ENCODE data around the gene BTG3.

Gene BTG3, protein sequence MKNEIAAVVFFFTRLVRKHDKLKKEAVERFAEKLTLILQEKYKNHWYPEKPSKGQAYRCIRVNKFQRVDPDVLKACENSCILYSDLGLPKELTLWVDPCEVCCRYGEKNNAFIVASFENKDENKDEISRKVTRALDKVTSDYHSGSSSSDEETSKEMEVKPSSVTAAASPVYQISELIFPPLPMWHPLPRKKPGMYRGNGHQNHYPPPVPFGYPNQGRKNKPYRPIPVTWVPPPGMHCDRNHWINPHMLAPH

DNA sequence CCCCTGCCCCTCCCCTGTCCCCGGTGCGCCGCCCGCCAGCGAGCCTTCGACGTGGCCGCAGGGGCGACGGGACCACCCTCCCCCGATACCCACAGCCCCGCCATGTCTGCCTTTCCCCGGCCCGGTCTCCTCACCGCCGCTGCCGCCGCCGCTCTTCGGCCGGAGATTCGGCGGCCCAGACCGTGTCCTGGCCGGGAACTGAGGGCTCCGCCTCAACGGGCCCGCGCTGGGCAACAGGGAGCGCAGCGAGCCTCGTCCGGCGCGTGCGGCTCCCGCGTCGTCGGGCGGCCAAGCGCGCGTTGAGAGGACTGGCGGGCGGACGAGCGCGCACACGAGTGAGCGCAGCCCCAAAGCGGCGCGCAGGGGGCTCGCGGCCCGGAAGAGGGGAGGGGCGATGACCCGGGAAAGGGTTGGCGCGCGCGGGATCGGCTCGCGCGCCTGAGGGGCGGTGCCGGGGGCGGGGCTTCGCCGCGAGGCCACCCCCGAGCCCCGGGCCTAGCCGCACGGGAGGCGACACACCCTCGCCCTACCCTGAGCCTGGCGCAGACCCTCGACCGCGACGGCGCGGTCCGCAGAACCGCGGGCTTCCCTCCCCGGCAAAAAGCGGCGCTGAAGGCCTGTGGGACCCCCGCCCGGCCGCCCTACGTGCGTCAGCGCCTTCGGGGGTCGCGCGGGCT lies at the start of gene BTG3:
BTG3 (minus strand) TSS at position 337 of the 677 bp plus-strand sequence. CDS start 3,757 bp downstream, outside the sequence.
- DNase-seq (ENCODE audit: low read depth): peak; percentile 45

DNA sequence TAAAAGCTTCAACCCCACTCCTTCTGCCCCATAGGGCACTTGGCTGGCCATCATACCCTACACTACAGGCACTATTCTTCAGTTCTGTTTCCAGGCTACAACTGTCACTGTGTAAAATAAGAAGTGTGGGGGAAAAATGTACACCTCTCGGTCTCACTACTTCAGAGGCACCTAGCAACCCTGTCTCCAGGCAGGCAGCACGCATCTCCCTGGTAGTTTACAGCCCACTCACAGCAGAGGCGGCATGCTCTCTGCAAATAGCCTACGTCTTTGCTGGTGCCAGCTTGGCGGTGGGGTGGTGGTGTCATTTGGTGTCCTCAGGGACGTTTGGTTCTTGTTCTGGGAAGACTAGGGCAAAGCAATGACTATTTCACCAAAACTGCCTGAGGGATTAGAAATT lies 48.2 kb upstream of the BTG3 start:
- no peak for DNase-seq (ENCODE audit: low read depth)

DNA sequence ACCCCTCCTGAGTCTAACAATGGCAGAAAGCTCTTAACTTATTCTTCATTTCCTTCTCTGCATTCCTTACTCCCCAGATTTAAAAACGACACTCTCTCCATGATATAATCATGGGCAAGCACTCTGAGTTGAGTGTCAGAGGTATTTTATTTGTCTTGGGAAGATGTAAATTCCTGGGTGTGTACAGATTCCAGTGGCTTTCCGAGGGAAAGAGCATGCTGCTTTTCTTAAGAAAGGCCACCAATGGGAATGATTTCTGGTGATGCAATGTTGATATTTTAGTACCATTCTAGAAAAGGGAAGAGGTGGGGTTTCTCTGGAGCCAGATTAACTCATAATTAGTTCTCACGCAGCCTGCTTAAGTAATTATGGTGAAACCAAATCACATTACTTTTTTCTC lies 47.8 kb upstream of the BTG3 start:
- peak; percentile 28 for DNase-seq (ENCODE audit: low read depth)

DNA sequence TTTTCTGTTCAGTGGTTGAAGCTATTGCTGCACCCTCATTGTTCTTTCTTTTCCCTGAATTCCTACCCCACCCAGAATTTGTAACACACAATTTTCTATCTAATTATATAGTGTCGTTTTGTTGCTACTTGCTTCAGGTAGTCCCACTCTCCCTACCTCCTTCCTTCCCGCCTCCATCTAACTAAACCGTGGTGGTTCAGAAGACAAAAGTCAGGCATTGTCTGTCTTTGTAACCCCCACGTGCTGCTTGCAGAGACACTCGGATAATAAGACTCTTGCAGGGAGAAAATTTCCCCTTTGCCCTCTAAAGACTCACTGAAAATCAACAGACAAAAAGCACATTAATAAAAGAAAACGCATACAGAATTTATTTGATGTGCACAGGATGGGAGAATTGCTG lies 46.2 kb upstream of the BTG3 start:
- DNase-seq (ENCODE audit: low read depth): no peak

DNA sequence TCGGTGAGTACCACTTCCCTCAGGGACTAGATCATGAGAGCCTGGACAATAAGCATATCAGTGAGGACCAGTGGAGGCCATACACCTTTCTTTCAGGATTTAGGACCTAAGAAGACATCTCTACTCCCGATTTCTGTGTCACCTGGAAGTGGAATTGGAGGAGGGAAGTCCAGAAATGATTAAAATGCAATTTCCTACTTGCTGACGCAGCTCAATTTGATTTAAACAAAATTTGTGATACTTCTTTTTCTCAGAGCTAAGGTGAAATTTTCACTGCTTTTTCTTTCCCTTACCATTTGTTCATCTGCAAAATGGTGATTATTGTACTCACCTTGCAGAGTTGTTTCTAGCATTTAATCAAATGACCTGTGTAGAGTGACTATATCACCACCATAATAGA lies 38.8 kb upstream of the BTG3 start:
- no peak for DNase-seq (ENCODE audit: low read depth)

DNA sequence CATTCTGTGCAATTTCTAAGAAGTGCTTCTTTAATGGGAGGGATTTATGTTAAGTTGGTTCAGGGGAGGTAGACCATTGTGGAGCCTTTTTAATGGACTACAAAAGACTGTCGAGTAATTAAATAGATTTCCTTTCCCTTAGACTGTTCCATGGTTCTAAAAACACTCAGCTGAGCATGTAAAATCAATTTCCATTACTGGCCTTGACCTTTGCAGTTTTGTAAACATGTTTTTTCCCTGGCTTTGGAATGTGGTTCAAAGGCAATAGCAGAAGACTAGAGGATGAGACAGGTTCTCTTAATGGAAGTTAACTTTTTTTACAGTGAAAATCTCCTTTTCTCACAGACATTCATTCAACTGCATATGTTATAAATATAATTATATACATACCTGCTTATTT lies 37.6 kb upstream of the BTG3 start:
- no peak for DNase-seq (ENCODE audit: low read depth)

DNA sequence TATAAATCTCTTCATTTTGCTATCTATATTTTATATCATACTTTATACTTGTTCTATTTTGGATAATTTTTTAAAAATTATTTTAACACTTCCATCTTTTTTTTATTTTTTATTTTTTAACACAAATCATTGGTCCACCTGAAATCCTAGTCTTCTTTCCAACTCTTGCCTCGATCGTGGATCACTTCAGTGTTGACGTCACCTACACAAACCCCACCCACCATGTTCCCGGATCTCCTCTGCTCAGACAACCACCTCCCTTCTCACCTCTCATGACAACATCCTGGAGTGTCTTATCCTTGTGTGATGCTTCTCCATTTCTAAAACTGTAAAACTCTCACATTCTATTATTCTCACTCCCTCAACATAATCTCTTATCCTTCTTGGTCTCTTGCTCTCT lies 34.1 kb upstream of the BTG3 start:
- no peak for DNase-seq (ENCODE audit: low read depth)

DNA sequence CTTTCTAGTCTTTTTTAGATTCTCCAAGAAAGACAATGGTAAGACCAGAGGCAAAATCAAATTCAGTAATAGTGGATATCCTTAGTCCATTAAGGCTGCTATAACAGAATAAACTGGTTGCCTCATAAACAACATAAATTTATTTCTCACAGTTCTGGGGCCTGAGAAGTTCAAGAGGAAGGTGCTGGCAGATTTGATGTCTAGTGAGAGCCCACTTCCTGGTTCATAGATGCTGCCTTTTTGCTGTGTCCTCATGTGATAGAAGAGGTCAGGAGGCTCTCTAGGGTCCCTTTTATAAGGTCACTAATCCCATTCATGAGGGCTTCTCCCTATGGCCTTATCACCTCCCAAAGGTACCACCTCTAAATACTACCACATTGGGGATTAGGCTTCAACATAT lies 31.5 kb upstream of the BTG3 start:
- no peak for DNase-seq (ENCODE audit: low read depth)

DNA sequence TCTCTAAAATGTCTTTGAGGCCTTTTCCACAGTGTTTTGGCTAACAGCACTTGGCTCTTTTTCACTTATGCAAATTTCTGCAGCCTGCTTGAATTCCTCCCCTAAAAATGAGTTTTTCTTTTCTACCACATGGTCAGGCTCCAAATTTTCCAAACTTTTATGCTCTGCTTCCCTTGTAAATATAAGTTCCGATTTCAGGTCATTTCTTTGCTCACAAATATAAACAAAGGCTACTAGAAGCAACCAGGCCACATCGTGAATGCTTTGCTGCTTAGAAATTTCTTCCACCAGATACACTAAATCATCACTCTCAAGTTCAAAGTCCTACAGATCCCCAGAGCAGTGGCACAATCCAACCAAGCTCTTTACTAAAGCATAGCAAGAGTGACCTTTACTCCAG lies 28.1 kb upstream of the BTG3 start:
- DNase-seq (ENCODE audit: low read depth): no peak

DNA sequence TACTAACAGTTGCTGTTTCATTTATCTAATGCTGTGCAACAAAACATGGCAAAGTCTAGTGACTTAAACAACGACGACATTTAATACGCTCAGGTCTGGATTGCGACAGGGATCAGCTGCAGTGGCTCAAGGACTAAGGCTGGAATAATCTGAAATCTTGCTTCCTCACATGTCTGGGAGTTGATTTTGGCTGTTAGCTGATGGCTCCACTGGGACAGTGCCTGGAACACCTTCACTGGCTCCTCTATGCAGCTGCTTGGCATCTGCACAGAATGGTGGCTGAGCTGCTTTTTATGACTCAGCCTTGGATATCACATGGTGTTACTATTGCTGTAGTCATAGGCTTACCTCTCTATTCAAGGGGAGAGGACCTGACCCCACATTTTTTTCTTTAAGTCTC lies 24.0 kb upstream of the BTG3 start:
- no peak for DNase-seq (ENCODE audit: low read depth)

DNA sequence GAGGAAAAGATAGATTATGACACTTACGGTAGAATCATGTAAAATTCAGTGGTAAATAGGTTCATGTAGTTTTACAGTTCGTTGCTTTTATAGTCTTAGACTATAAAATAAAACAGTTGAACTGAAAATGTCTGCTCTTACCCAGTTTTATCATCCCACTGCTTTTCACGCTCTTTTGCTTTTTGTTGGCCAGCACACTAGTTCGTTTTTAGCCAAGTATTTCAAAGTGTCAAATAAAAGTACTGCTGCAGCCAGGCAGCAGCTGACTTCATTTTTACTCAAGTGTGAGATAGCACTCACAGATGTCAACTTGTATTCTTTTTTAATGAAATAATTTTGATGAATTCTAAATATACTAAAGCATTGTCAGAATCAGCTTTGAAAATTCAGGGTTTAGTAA lies 18.5 kb upstream of the BTG3 start:
- no peak for DNase-seq (ENCODE audit: low read depth)

DNA sequence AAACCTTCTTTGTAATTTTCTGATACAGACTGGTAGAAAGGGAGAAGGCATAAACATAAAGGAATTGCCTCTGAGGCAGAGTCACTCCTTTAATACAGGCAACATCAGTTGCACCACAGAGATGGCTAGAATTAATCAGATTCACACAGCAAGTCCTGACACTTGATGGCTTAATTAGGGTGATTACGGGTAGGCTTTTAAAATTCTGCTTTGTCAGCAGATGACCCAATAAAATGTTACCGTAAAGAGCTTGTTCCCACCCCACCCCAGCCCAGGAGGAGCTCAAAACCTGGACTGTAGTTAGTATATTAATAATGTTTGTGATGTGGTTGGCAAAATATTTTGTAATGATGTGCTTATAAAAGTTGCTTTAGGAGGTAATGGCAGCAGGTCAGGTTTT lies 9.3 kb upstream of the BTG3 start:
- no peak for DNase-seq (ENCODE audit: low read depth)

DNA sequence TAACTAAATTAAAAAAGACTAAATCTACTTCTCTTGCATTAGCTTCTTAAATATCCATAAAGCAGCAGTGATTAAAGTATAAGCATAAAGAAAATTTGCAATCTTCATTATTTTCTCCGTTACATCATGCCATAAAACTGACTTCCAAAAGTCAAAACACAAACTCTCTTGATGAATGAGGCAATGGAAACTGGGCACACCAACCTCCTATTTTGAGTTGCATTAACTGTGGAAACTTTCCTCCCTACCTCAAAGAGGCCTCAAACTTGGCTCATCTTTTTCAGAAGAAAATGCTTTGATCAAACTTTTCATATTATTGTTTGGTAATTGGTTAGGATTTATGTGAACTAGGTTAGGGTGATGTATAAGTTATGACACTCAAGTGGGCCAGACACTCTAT lies 4.1 kb upstream of the BTG3 start:
- no peak for DNase-seq (ENCODE audit: low read depth)

DNA sequence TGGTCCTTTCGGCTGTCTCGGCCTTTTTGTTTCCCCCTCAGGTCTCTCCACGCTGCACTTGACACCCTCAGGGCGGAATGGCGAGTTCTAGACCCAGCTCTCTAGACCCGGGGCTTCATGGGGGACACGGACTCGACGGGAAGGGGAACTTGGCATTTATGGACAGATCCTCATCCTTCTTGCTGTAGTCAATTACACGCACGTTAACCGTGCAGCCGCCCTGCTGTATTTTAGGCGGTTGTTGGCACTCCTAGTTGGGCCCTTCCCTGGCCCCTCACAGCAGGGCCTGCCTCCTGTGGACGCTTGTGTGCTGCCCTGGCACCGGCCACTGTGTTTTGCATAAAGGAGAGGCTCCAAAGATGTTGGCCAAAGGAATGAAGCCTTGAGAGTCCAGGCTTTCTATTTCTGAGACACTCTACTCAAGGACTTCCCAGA lies 558 bp upstream of the BTG3 start:
- no peak for DNase-seq (ENCODE audit: low read depth)

DNA sequence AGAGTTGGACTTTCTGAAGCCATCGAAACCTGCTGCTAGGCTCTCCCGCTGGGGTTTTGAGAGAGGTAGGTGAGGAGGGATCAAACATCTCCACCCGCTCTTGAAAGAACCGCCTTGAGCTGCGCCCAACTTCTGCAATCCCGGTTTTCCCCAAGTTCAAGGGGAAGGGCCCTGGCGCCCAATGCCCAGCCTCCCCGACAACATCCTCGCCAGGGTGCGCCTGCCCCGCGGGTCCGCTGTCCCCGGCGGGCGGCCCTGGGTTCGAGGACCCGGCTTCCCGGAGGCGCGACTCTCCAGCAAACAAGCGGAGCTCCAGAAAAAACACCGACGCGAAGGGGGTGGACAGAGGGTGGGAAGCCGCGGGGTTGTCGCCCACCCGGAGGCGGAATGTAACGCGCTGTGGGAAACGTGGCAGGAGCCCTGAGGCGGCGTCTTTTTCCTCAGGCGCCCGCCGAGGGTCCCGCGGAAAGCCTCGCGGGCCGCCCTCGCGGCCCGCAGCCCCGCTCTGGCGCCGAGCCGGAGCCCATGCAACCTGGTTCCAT lies 607 bp downstream of the BTG3 start:
- no peak for DNase-seq (ENCODE audit: low read depth)

DNA sequence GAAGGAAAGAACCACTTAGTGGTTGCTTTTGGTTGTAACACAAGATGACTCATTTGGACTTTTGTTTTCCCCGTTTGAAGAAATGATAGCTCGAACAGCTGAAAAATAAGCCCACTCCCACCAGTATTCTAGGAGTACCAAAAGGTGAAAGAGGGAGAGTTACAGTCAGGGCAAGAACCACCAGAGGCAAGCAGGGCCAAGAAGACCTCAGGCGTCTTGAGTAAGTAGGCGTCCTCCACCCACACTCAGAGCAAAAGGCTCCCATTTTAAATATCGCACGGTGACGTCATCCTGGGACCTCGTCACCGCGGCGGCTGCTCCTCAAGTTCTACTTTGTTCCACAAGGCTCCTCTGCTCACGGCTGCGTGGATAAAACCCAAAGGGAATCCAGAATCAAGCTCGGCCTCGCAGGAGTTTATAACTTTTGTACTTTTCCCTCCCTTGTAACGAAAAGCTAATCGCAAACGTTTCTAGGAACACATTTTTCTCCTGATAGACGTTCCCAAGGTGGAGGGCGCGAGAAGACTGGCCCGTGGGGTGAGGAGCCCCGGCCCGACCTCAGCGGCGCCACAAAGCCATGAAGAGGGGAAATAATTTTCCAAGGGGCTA lies 1.2 kb downstream of the BTG3 start:
- DNase-seq (ENCODE audit: low read depth): peak; percentile 64

DNA sequence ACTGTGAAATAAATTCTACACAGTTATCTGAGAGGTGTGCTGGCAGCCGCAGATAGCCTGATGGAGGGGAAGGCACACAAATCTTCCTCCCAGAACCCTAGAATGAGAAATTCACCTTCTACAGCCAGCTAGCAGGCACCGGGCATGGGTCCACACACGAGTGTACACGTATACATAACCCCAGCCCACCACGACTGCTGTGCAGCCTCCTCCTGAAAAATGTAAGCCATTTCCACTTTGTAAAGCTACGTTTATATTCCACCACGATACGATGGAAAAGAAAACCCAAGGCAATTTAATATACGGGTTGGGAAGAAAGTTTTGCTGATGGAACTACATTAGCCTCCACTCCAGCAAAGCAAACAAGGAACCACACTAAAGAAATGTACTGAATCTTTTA lies 1.8 kb downstream of the BTG3 start:
- DNase-seq (ENCODE audit: low read depth): no peak

DNA sequence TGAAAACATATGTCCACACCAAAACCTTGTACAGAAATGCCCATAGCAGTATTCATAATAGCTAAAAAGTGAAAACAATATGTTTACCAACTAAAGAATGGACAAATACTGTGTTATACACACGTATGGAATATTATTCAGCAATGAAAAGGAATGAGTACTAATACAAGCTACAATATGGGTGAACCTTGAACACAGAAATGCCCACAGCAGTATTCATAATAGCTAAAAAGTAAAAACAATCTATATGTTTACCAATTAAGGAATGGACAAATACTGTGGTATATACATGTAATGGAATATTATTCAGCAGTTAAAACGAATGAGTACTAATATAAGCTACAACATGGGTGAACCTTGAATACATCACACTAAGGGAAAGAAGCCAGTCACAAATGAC lies 3.0 kb downstream of the BTG3 start:
- no peak for DNase-seq (ENCODE audit: low read depth)

DNA sequence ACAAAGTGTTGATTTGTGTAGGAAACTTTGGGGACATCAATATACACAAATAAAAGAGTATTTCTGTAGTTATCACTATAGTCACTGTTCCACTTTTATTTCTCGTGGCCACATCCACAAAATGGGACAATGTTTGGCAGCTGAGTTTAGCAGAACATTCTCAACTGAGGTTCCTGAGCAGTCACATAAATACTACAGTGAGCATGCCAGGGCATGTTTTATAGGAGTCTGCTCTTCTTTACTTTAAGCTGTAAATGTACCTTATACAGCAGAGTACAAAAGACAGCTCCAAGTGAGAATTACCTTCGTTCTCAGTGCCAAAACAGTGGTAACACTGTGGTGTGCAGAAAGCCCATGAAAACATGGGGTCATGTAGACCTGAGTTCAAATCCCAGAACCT lies 5.0 kb downstream of the BTG3 start:
- no peak for DNase-seq (ENCODE audit: low read depth)

DNA sequence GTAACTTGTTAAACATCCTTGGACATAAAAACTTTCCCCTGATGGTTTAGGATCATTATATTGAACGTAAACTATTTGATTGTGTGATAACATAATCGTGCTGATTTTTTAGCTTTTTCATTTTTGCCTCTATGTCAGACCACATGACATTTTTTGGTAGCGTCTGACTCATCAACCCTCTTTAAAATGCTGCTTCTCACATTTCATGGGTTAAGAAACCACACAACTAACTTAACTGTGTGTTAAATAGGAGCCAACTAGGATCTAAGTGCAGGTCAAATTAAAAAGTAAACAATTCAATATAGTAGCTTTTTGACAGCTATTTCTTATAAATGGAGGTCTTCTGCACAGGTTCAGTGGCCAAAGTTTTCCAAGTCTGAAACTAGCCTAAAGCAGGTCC lies 9.8 kb downstream of the BTG3 start:
- DNase-seq (ENCODE audit: low read depth): no peak

DNA sequence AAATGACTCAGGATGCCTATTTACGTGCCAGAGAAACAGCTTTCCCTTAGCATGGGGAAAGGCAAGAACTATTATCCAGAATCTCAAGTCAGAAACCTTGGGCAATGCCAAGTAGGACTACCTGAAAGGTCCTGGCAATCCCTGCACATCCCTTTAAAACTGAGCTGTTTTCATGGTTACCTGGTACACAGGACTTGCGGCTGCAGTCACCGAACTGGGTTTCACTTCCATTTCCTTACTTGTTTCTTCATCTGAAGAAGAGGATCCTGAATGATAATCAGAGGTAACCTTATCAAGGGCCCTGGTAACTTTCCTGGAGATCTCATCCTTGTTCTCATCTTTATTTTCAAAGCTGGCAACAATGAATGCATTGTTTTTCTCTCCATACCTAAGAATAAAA lies 14.3 kb downstream of the BTG3 start:
- DNase-seq (ENCODE audit: low read depth): no peak

DNA sequence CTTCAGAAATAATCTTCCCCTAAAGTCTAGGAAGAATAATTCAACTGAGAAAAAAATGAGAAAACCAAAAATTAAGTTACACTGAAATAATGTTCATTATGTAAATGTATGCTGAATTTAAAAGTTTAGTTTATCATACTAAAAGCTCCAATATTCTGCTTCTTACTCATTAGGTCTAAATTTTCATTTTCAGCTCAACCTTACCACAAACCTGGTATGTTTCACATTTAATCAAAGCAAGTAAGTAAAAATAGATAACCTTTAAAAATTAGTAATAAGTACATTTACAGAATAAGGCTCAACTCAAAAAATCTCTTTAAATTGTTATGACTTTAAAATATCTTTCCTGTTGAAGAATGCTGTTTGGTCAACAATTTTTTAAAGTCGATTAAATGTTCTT lies 15.0 kb downstream of the BTG3 start:
- DNase-seq (ENCODE audit: low read depth): no peak

DNA sequence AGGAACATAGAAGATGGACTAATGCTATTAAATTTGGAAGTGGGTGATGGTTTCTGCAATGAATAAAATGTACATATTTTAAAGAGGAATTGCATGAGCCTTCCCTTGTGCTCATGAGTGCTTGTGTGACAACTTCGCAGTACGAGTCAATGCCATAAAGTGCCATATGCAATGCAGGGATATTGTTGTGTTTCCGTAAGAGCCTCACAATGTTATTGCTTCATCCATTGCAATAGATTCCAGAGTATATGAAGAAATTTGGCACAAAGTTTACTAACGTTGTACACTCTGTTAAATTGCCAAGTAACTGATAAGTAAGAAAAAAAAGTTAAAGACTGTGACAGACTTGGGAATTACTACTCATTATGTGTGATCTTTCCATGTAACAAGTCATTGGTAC lies 22.3 kb downstream of the BTG3 start:
- no peak for DNase-seq (ENCODE audit: low read depth)

Measured in GM04504 (cell line).